Esophagus muscularis mucosa (tissue), 3 donors: Measurements from ENCODE around the gene XXYLT1.

Experiments used
- POLR2A ChIP-seq: fragments of 450-650 bp; IDR thresholded peaks from one replicate; pipeline ENCODE4 v1.6.1; 2017; ENCODE audit warnings: antibody characterized with exemption, moderate library complexity, mild to moderate bottlenecking, low read depth
- POLR2AphosphoS5 ChIP-seq, 2 donors: sonication (generic); formaldehyde crosslinking; IDR thresholded peaks; one replicate each; pipeline ENCODE4 v1.6.1; 2017; ENCODE audit warnings: antibody characterized with exemption in 2 of 2
- TF ChIP-seq, protein P1 (sequence below), 3 experiments: fragments of 200-600 bp in 2 of 3; fragments of 450-650 bp in 1 of 3; sonication (generic) in 2 of 3; IDR thresholded peaks; one replicate each; pipeline ENCODE4 v1.5.1; 2017 to 2019; ENCODE audit warnings: antibody characterized with exemption in 3 of 3, mild to moderate bottlenecking in 2 of 3, moderate library complexity in 1 of 3

GRCh38 chr3:195196266-195196665 is 74.7 kb downstream of the XXYLT1 start:
- TF ChIP-seq POLR2AphosphoS5 (IDR thresholded peaks at IDR 0.05): no peak
- TF ChIP-seq POLR2A: no peak
- TF ChIP-seq, protein P1, sequence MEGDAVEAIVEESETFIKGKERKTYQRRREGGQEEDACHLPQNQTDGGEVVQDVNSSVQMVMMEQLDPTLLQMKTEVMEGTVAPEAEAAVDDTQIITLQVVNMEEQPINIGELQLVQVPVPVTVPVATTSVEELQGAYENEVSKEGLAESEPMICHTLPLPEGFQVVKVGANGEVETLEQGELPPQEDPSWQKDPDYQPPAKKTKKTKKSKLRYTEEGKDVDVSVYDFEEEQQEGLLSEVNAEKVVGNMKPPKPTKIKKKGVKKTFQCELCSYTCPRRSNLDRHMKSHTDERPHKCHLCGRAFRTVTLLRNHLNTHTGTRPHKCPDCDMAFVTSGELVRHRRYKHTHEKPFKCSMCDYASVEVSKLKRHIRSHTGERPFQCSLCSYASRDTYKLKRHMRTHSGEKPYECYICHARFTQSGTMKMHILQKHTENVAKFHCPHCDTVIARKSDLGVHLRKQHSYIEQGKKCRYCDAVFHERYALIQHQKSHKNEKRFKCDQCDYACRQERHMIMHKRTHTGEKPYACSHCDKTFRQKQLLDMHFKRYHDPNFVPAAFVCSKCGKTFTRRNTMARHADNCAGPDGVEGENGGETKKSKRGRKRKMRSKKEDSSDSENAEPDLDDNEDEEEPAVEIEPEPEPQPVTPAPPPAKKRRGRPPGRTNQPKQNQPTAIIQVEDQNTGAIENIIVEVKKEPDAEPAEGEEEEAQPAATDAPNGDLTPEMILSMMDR (IDR thresholded peaks at IDR 0.05): peak; percentile 16 to 52 (median 17)
